Progenitor cell of endocrine pancreas (in vitro differentiated cells): ENCODE results near the gene CDKN2B-AS1. TPM values are rescaled to one million over a fixed set of nuclear protein-coding genes. Genes with fewer than 3 reads are reported as not detected.

Source experiments
- DNase-seq: peaks from one replicate; pipeline ENCODE4 v3.0.0; 2021; ENCODE audit warnings: low spot score; ENCODE audit not compliant: unreplicated experiment
- H3K27ac Mint-ChIP-seq: 2 replicates; pipeline ENCODE4 v1.8.0; 2021; ENCODE audit warnings: mild to moderate bottlenecking, moderate library complexity, mixed read lengths
- H3K27me3 Mint-ChIP-seq: 2 replicates; pipeline ENCODE4 v1.8.0; 2021; ENCODE audit warnings: mixed read lengths
- H3K36me3 Mint-ChIP-seq: 2 replicates; pipeline ENCODE4 v1.8.0; 2022; ENCODE audit warnings: mixed read lengths; ENCODE audit not compliant: insufficient read depth
- H3K4me1 Mint-ChIP-seq: 2 replicates; pipeline ENCODE4 v1.8.0; 2021; ENCODE audit warnings: low read depth, mixed read lengths
- H3K4me3 Mint-ChIP-seq: 2 replicates; pipeline ENCODE4 v1.8.0; 2021; ENCODE audit warnings: low read depth, mild to moderate bottlenecking, moderate library complexity, mixed read lengths
- H3K9me3 Mint-ChIP-seq: 2 replicates; pipeline ENCODE4 v1.8.0; 2021; ENCODE audit warnings: low read depth, mixed read lengths
- total RNA-seq: library from RNA; stranded (reverse); gene quantifications from 2 replicates; pipeline ENCODE4 v1.2.1, GENCODE V29; 2021
- TF ChIP-seq, protein P1 (sequence below): fragments of 200-600 bp; sonication (generic); IDR thresholded peaks from one replicate; pipeline ENCODE4 v1.5.0; 2021; ENCODE audit warnings: antibody characterized with exemption, mild to moderate bottlenecking; ENCODE audit not compliant: unreplicated experiment

CDKN2B-AS1 gene
- total RNA-seq, 1 donor from 2014 or later: not detected

- Mint-ChIP-seq H3K4me1 (peaks cover 5% of the 10 kb centered on the region), H3K27ac (peak overlapping the region; percentile 24), H3K27me3 (peaks cover 99% of the 10 kb centered on the region), H3K9me3 (no peaks in the 10 kb centered on the region), H3K36me3 (no peaks in the 10 kb centered on the region), H3K4me3 (no peak overlapping the region)
- DNase-seq: no peak
- TF ChIP-seq, protein P1, sequence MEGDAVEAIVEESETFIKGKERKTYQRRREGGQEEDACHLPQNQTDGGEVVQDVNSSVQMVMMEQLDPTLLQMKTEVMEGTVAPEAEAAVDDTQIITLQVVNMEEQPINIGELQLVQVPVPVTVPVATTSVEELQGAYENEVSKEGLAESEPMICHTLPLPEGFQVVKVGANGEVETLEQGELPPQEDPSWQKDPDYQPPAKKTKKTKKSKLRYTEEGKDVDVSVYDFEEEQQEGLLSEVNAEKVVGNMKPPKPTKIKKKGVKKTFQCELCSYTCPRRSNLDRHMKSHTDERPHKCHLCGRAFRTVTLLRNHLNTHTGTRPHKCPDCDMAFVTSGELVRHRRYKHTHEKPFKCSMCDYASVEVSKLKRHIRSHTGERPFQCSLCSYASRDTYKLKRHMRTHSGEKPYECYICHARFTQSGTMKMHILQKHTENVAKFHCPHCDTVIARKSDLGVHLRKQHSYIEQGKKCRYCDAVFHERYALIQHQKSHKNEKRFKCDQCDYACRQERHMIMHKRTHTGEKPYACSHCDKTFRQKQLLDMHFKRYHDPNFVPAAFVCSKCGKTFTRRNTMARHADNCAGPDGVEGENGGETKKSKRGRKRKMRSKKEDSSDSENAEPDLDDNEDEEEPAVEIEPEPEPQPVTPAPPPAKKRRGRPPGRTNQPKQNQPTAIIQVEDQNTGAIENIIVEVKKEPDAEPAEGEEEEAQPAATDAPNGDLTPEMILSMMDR: no peak
Measured at GRCh38 chr9:21969011-21969940, 25.3 kb upstream of the CDKN2B-AS1 start.

GRCh38 chr9:21969951-21970799, 24.4 kb upstream of the CDKN2B-AS1 start:
- Mint-ChIP-seq H3K4me3 (no peak overlapping the region), H3K9me3 (no peaks in the 10 kb centered on the region), H3K27me3 (peaks cover 99% of the 10 kb centered on the region), H3K4me1 (peaks cover 9% of the 10 kb centered on the region), H3K36me3 (no peaks in the 10 kb centered on the region), H3K27ac (peak overlapping the region; percentile 76)
- no peak for DNase-seq
- TF ChIP-seq, protein P1: no peak

GRCh38 chr9:21970800-21971640, 23.6 kb upstream of the CDKN2B-AS1 start:
- Mint-ChIP-seq H3K9me3 (no peaks in the 10 kb centered on the region), H3K36me3 (no peaks in the 10 kb centered on the region), H3K27me3 (peaks cover 99% of the 10 kb centered on the region), H3K4me1 (peaks cover 12% of the 10 kb centered on the region), H3K4me3 (no peak overlapping the region), H3K27ac (no peak overlapping the region)
- TF ChIP-seq, protein P1: no peak
- DNase-seq: no peak

- Mint-ChIP-seq H3K9me3 (no peaks in the 10 kb centered on the region), H3K27ac (no peak overlapping the region), H3K36me3 (no peaks in the 10 kb centered on the region), H3K27me3 (peaks cover 99% of the 10 kb centered on the region), H3K4me1 (peaks cover 12% of the 10 kb centered on the region), H3K4me3 (no peak overlapping the region)
- TF ChIP-seq, protein P1: no peak
- no peak for DNase-seq
Measured at GRCh38 chr9:21972361-21972760, 22.2 kb upstream of the CDKN2B-AS1 start.
